CD4-positive, alpha-beta memory T cell (primary cell): Measurements from ENCODE around the gene TEX11. TPM values are rescaled to one million over a fixed set of nuclear protein-coding genes. Genes with fewer than 3 reads are reported as not detected.
"Not testable (repeated sequence)": the region's sequence is repeated elsewhere in the genome, so short reads cannot be mapped to it uniquely, and the experiment has no call there.

Experiments used
- CTCF ChIA-PET: fragments of 350-600 bp; sonication (Branson Sonifier 250); formaldehyde crosslinking; loops from one replicate; lab custom pipeline; 2021; ENCODE audit warnings: inconsistent platforms; ENCODE audit not compliant: partially characterized antibody; lab: Charles Lee
- POLR2A ChIA-PET: fragments of 350-600 bp; sonication (Branson Sonifier 250); formaldehyde crosslinking; loops from one replicate; lab custom pipeline; 2021; ENCODE audit not compliant: partially characterized antibody; lab: Charles Lee
- DNase-seq, 5 donors: peaks; one replicate each; pipeline versions ENCODE4 v3.0.0 to v3.0.0-alpha.2; 2020 to 2022; ENCODE audit warnings: mixed read lengths in 1 of 5
- H3K27ac ChIP-seq: one replicate; pipeline ENCODE4 v1.7.0; 2013; ENCODE audit warnings: low read depth, low read length
- H3K27me3 ChIP-seq: 2 replicates; pipeline ENCODE4 v1.7.0; 2013; ENCODE audit warnings: mild to moderate bottlenecking, low read length, moderate library complexity; ENCODE audit not compliant: insufficient read depth
- H3K36me3 ChIP-seq: 2 replicates; pipeline ENCODE4 v1.7.0; 2013; ENCODE audit warnings: mild to moderate bottlenecking, low read length, moderate library complexity; ENCODE audit not compliant: insufficient read depth
- H3K4me1 ChIP-seq: 2 replicates; pipeline ENCODE4 v1.7.0; 2013; ENCODE audit warnings: mild to moderate bottlenecking, low read length, moderate library complexity; ENCODE audit not compliant: insufficient read depth
- H3K4me3 ChIP-seq, 2 donors: one replicate each; pipeline ENCODE4 v1.7.0; 2013; ENCODE audit warnings: low read length in 2 of 2, mild to moderate bottlenecking in 1 of 2
- H3K9me3 ChIP-seq, 2 donors: one replicate each; pipeline ENCODE4 v1.7.0; 2013; ENCODE audit warnings: low read length in 2 of 2, control low read depth in 1 of 2; ENCODE audit not compliant: control insufficient read depth in 1 of 2
- H3K27ac Mint-ChIP-seq, 7 donors: one replicate each; pipeline ENCODE4 v1.8.0; 2020 to 2021; ENCODE audit warnings: mixed read lengths in 7 of 7, mild to moderate bottlenecking in 6 of 7, inconsistent platforms in 3 of 7, moderate library complexity in 3 of 7
- H3K27me3 Mint-ChIP-seq, 2 donors: one replicate each; pipeline ENCODE4 v1.8.0; 2020 to 2021; ENCODE audit warnings: mixed read lengths in 2 of 2
- H3K36me3 Mint-ChIP-seq, 2 donors: one replicate each; pipeline ENCODE4 v1.8.0; 2020 to 2021; ENCODE audit warnings: mixed read lengths in 2 of 2, inconsistent platforms in 1 of 2, mild to moderate bottlenecking in 1 of 2
- H3K4me1 Mint-ChIP-seq, 4 donors: one replicate each; pipeline ENCODE4 v1.8.0; 2020 to 2021; ENCODE audit warnings: mixed read lengths in 4 of 4, mild to moderate bottlenecking in 1 of 4
- H3K4me3 Mint-ChIP-seq, 8 donors: one replicate each; pipeline ENCODE4 v1.8.0; 2020 to 2021; ENCODE audit warnings: mixed read lengths in 8 of 8, mild to moderate bottlenecking in 7 of 8, moderate library complexity in 6 of 8, inconsistent platforms in 3 of 8
- H3K9me3 Mint-ChIP-seq, 8 donors: one replicate each; pipeline ENCODE4 v1.8.0; 2020 to 2021; ENCODE audit warnings: mixed read lengths in 8 of 8, mild to moderate bottlenecking in 5 of 8, inconsistent platforms in 3 of 8, moderate library complexity in 1 of 8
- intact Hi-C: fragments of 100-400 bp; cut with micrococcal nuclease; formaldehyde crosslinking; loops from one replicate; pipeline ENCODE4 v1.15.1; 2023
- polyA plus RNA-seq, 2 donors: library from polyadenylated mRNA; unstranded; fragments of 300-500 nt; fragmentation: Illumina TruSeq; gene quantifications; one replicate each; pipeline ENCODE4 v1.2.3, GENCODE V29; 2021
- total RNA-seq, 2 experiments: library from RNA; stranded (reverse); gene quantifications; one replicate each; pipeline ENCODE4 v1.2.3, GENCODE V29; 2021

Gene TEX11
- total and polyA plus RNA-seq, 4 experiments from 2014 or later = not detected

DNA sequence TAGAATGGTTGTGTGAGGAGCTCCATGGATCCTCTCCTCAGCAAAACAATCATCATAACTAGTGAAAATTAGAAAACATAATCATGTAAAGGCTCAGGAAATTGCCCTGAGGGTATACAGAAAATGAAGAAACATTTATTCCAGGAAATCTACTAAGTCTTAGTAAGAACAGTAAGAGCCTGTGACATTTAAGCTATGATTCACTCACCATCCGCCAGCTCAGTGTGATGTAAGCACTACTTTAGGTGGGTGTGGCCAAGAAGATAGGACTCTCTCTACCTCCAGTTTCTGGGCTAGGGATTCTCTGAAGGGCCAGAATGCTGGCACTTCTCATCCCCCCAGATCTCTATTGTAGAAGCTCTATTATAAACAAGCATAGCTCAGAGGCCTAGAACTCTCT lies 316.4 kb downstream of the TEX11 start:
- intact Hi-C loops = no loop called here
- Histone ChIP-seq H3K4me1 (no peaks in the 10 kb centered on the region), H3K27ac (no peak overlapping the region), H3K4me3 (no peak overlapping the region), H3K9me3 (no peaks in the 10 kb centered on the region), H3K36me3 (no peaks in the 10 kb centered on the region), H3K27me3 (no peaks in the 10 kb centered on the region)
- Mint-ChIP-seq H3K4me1 (no peaks in the 10 kb centered on the region), H3K27ac (no peak overlapping the region), H3K4me3 (no peak overlapping the region), H3K9me3 (peaks cover 0 to 26% (median 11%) of the 10 kb centered on the region in 8 donors), H3K36me3 (no peaks in the 10 kb centered on the region), H3K27me3 (no peaks in the 10 kb centered on the region)
- CTCF ChIA-PET = no interaction called here
- DNase-seq = no peak
- POLR2A ChIA-PET = interaction anchor here (0.6 kb wide), 1 partner anchor 1539 kb away, joined by 3 read pairs; no protein-coding TSS in a partner anchor

DNA sequence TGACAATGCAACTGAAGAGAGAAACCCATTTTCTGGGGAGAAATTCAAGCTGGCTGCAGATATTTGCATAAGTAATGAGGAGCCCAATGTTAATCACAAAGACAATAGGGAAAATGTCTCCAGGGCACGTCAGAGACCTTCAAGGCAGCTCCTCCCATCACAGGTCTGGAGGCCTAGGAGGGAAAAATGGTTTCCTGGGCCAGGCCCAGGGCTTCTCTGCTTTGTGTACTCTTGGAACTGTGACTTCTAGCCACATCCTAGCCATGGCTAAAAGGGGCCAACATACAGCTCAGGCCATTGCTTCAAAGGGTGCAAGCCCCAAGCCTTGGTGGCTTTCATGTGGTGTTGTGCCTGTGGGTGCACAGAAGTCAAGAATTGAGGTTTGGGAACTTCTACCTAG lies 321.4 kb downstream of the TEX11 start:
- H3K27me3 ChIP-seq, H3K27ac ChIP-seq, CTCF ChIA-PET, H3K36me3 Mint-ChIP-seq, H3K4me1 ChIP-seq, H3K27ac Mint-ChIP-seq, POLR2A ChIA-PET, H3K27me3 Mint-ChIP-seq, DNase-seq, H3K4me3 ChIP-seq, H3K4me3 Mint-ChIP-seq, H3K4me1 Mint-ChIP-seq, H3K36me3 ChIP-seq, H3K9me3 ChIP-seq, intact Hi-C loops: not testable (repeated sequence)
- peaks cover 0 to 14% (median 3%) of the 10 kb centered on the region in 8 donors for H3K9me3 Mint-ChIP-seq

DNA sequence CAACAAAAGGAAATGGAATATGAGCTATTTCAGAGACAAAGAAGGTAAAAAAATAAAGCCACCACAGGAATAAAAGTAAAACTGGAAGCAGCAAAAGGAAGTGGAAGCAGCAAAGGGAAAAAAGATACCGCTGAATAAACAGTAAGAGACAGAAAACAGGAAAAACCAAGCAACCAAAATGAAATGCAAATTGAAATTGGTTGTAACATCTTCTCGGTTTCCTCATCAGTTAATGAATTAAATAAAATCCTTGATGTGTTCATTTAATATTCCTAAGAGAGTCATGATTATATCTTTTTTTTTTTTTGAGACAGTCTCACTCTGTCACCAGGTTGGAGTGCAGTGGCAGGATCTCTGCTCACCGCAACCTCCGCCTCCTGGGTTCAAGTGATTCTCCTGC lies 331.1 kb downstream of the TEX11 start:
- H3K9me3 Mint-ChIP-seq = peaks cover 3 to 25% (median 16%) of the 10 kb centered on the region in 8 donors
- H3K4me3 ChIP-seq = no peak overlapping the region
- DNase-seq = no peak
- H3K36me3 ChIP-seq = no peaks in the 10 kb centered on the region
- H3K4me1 Mint-ChIP-seq = no peaks in the 10 kb centered on the region
- no peak overlapping the region for H3K27ac ChIP-seq
- intact Hi-C loops = no loop called here
- CTCF ChIA-PET = no interaction called here
- H3K27me3 Mint-ChIP-seq = peaks cover 1 to 3% of the 10 kb centered on the region in 2 donors
- H3K36me3 Mint-ChIP-seq = peaks cover 0 to 4% of the 10 kb centered on the region in 2 donors
- H3K27me3 ChIP-seq = no peaks in the 10 kb centered on the region
- H3K27ac Mint-ChIP-seq = no peak overlapping the region
- no peak overlapping the region for H3K4me3 Mint-ChIP-seq
- H3K4me1 ChIP-seq = no peaks in the 10 kb centered on the region
- POLR2A ChIA-PET = no interaction called here
- H3K9me3 ChIP-seq = no peaks in the 10 kb centered on the region

DNA sequence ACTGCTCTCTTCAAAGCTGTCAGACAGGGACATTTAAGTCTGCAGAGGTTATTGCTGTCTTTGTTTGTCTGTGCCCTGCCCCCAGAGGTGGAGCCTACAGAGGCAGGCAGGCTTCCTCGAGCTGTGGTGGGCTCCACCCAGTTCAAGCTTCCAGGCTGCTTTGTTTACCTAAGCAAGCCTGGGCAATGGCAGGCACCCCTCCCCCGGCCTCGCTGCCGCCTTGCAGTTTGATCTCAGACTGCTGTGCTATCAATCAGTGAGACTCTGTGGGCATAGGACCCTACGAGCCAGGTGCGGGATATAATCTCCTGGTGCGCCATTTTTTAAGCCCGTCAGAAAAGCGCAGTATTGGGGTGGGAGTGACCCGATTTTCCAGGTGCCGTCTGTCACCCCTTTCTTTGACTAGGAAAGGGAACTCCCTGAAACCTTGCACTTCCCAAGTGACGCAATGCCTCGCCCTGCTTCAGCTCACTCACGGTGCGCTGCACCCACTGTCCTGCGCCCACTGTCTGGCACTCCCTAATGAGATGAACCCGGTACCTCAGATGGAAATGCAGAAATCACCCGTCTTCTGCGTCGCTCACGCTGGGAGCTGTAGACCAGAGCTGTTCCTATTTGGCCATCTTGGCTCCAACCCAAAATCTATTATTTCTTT lies 338.5 kb downstream of the TEX11 start:
- H3K27ac Mint-ChIP-seq = not testable (repeated sequence)

DNA sequence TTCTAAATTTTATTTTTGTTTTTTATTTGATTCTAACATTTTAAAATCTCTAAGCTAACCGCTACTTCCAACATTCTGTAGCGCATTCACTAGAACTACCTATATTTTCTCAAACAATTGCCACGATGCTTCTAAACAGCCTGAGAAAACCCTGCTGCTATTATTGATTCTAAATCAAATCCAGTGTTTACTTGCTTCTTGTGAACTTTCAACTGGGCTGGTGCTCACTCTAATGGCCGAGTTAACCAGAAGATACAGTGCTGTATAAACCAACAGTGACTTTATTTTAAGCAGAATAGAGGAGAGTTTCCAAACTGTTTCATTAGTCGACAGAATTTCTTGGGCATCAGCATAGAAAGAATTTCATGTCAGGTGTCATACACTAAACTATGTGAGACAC lies 353.6 kb downstream of the TEX11 start:
- Histone ChIP-seq H3K27ac (no peak overlapping the region), H3K36me3 (no peaks in the 10 kb centered on the region), H3K4me1 (no peaks in the 10 kb centered on the region), H3K9me3 (no peaks in the 10 kb centered on the region), H3K27me3 (no peaks in the 10 kb centered on the region), H3K4me3 (no peak overlapping the region)
- intact Hi-C loops = no loop called here
- H3K27ac Mint-ChIP-seq = no peak overlapping the region
- H3K36me3 Mint-ChIP-seq = no peaks in the 10 kb centered on the region
- ChIA-PET POLR2A (no interaction called here), CTCF (interaction anchor here (1.5 kb wide), 1 partner anchor 101 kb away, joined by 4 read pairs; no protein-coding TSS in a partner anchor)
- H3K4me1 Mint-ChIP-seq = no peaks in the 10 kb centered on the region
- peaks cover 0 to 10% (median 2%) of the 10 kb centered on the region in 8 donors for H3K9me3 Mint-ChIP-seq
- DNase-seq = no peak
- H3K4me3 Mint-ChIP-seq = no peak overlapping the region
- H3K27me3 Mint-ChIP-seq = peaks cover 0 to 2% of the 10 kb centered on the region in 2 donors

More for the DNA sequence above, 338.5 kb downstream of the TEX11 start:
- H3K4me1 Mint-ChIP-seq, H3K9me3 ChIP-seq, H3K4me1 ChIP-seq, intact Hi-C loops, H3K4me3 Mint-ChIP-seq, POLR2A ChIA-PET, H3K27me3 ChIP-seq, H3K27me3 Mint-ChIP-seq, H3K36me3 Mint-ChIP-seq, CTCF ChIA-PET, H3K36me3 ChIP-seq, H3K27ac ChIP-seq, H3K4me3 ChIP-seq: not testable (repeated sequence)
- H3K9me3 Mint-ChIP-seq = peaks cover 0 to 13% (median 1%) of the 10 kb centered on the region in 8 donors
- DNase-seq = peak in 1 of 5 donors; percentile 28

DNA sequence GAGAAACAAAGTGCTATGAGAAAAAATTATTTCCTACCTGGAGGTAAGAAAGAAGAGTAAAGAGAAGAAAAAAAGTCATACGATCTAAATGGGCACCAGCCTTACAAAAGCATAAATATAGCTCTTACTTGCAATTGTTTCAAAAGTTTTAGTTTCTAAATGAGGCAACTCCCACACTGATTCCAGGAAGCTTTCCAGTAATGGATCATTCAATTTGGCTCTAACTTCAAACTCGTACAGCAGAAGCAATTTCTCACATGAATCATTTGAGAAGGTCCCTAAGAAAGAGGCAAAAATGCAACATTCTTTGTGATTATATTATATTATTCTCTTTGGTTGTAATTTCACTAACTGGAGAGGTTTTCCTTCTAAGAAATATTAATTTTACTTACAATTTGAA lies 354.0 kb downstream of the TEX11 start:
- H3K4me3 ChIP-seq = no peak overlapping the region
- POLR2A ChIA-PET = no interaction called here
- no peak overlapping the region for H3K27ac ChIP-seq
- intact Hi-C loops = no loop called here
- Mint-ChIP-seq H3K36me3 (no peaks in the 10 kb centered on the region), H3K9me3 (peaks cover 0 to 8% (median 2%) of the 10 kb centered on the region in 8 donors), H3K27me3 (peaks cover 0 to 2% of the 10 kb centered on the region in 2 donors), H3K27ac (no peak overlapping the region), H3K4me1 (no peaks in the 10 kb centered on the region), H3K4me3 (no peak overlapping the region)
- no peaks in the 10 kb centered on the region for H3K9me3 ChIP-seq
- no peaks in the 10 kb centered on the region for H3K4me1 ChIP-seq
- CTCF ChIA-PET = interaction anchor here (1.2 to 1.5 kb wide), 2 partner anchors 100 to 103 kb away, joined by 3 to 4 read pairs; no protein-coding TSS in a partner anchor
- no peaks in the 10 kb centered on the region for H3K36me3 ChIP-seq
- DNase-seq = no peak
- H3K27me3 ChIP-seq = no peaks in the 10 kb centered on the region

DNA sequence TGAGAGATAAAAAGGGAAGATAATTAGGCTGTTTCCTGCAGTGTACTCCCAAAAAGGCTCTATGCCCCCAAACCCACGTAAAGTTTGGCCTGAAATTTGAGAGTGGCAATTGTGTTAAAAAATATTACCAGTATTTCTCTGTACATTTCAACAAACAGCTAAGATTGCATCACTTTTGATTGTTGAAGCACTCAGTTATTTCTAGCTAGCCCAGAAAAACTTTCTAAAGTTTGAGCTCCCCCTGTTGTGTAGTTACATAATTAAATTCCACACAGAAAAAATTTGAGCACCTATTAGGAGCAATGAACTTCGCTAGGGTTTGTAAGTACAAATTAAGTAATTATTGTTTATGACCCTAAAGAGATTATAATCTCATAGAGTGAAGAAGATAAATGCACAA lies 354.4 kb downstream of the TEX11 start:
- no peaks in the 10 kb centered on the region for H3K4me1 Mint-ChIP-seq
- POLR2A ChIA-PET = no interaction called here
- no peaks in the 10 kb centered on the region for H3K27me3 ChIP-seq
- no peak overlapping the region for H3K27ac Mint-ChIP-seq
- intact Hi-C loops = no loop called here
- no peaks in the 10 kb centered on the region for H3K9me3 ChIP-seq
- H3K4me3 ChIP-seq = no peak overlapping the region
- CTCF ChIA-PET = interaction anchor here (1.2 to 1.5 kb wide), 2 partner anchors 100 to 102 kb away, joined by 3 to 4 read pairs; no protein-coding TSS in a partner anchor
- H3K27ac ChIP-seq = no peak overlapping the region
- H3K4me1 ChIP-seq = no peaks in the 10 kb centered on the region
- H3K9me3 Mint-ChIP-seq = peaks cover 0 to 8% (median 0%) of the 10 kb centered on the region in 8 donors
- no peak overlapping the region for H3K4me3 Mint-ChIP-seq
- H3K36me3 ChIP-seq = no peaks in the 10 kb centered on the region
- DNase-seq = no peak
- peaks cover 0 to 2% of the 10 kb centered on the region in 2 donors for H3K27me3 Mint-ChIP-seq
- no peaks in the 10 kb centered on the region for H3K36me3 Mint-ChIP-seq
